ENCODE results near the gene ZNF804B.

Gene ZNF804B

GRCh38 chr7:89316584-89317251, 557.2 kb downstream of the ZNF804B start:
- DNase-seq, result no peak

- DNase-seq, result no peak
These were observed 572.5 kb downstream of the ZNF804B start for GRCh38 chr7:89332026-89332425.

DNA sequence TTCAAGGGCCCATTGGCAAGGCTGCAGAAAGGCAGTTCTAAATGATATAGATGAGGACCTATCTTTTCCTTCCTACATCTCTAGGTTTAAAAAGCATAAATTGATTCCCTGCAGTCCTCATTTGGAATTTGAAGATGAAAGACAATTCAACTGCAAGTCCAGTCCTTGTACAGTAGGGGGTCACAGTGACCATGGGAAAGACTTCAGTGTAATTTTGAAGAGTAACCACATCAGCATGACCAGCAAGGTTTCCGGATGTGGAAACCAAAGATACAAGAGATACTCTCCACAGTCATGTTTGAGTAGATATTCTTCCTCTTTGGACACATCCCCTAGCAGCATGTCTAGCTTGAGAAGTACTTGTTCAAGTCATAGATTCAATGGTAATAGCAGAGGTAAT, 575.3 kb downstream of the ZNF804B start:
- DNase-seq, result no peak

- DNase-seq, result no peak
These were observed 576.0 kb downstream of the ZNF804B start for GRCh38 chr7:89335490-89335889.

- DNase-seq, result no peak
These were observed 576.6 kb downstream of the ZNF804B start for GRCh38 chr7:89336121-89336520.

DNA sequence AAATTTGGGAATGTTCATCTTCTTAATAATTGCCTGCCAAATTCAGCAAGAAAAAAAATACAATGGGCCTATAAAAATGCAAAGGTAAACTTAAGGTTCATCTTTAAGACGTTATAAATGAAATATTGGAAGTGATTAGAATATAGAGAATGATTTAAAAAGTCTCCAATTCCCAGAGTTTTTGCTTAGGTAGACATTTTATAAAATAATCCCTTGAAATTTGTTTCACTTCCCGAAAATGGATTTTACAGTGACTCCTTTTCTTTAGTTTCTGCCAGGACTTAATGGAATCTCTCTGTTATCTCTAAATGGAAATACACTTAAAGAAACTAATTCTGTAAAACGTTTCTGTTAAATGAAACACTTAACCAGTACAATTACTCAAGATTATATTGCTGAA, 580.2 kb downstream of the ZNF804B start:
- DNase-seq, result no peak

DNA sequence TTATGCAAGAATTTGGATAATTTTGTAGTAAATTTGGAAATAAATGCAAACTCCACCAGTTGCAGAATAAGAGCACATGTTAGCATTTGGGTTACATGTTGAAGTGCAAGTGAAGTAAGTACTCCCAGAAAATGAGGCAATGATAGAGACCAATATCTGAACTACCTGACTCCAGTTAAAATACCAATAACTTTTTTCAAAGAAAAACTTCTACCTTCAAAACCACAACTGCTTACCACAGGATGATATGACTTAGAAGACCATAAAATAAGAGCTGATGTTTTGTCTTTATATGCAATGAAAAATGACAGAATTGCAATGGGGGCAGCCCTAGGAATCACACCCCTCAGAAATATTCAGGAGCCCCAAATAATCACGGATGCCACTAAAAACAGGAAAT, 597.6 kb downstream of the ZNF804B start:
- DNase-seq, result no peak

- DNase-seq, result no peak
These were observed 617.7 kb downstream of the ZNF804B start for GRCh38 chr7:89377219-89377618.

GRCh38 chr7:89385411-89385810, 625.9 kb downstream of the ZNF804B start:
- no peak for DNase-seq

Data from activated CD4-positive, alpha-beta T cell treated with anti-CD3 and anti-CD28 coated beads for 48 hours (primary cell).